K562 (cell line): ENCODE data around the gene TTBK1.

Experiments used
- ARID1B ChIP-seq: fragments of 450-650 bp; IDR thresholded peaks from 2 replicates; pipeline ENCODE4 v1.6.1; 2016; ENCODE audit warnings: antibody characterized with exemption, mild to moderate bottlenecking, inconsistent platforms
- ELF2 ChIP-seq: fragments of 250-450 bp; sonication (Bioruptor Pico); IDR thresholded peaks from 2 replicates; pipeline ENCODE4 v1.5.0; 2021; ENCODE audit warnings: mild to moderate bottlenecking
- FOS ChIP-seq: IDR thresholded peaks from 3 replicates; pipeline ENCODE4 v1.6.1; 2011; ENCODE audit not compliant: insufficient read length; ENCODE audit errors: extremely low read depth
- JUND ChIP-seq, 2 experiments: IDR thresholded peaks; 2 replicates in 1 of 2; 3 replicates in 1 of 2; pipeline ENCODE4 v1.6.1; 2011; ENCODE audit warnings: borderline replicate concordance in 2 of 2, low read depth in 2 of 2, low read length in 2 of 2, improper control_type of control experiment in 1 of 2, missing biosample characterization in 1 of 2, missing genetic modification characterization in 1 of 2, missing genetic modification reagents in 1 of 2
- KAT2B ChIP-seq: IDR thresholded peaks from one replicate; pipeline ENCODE4 v1.6.1; 2012; ENCODE audit warnings: low read depth, mild to moderate bottlenecking, control low read depth, inconsistent platforms, low read length, moderate library complexity
- TCF7 ChIP-seq: sonication (generic); IDR thresholded peaks from 2 replicates; pipeline ENCODE4 v1.6.1; 2016; ENCODE audit warnings: antibody characterized with exemption, borderline replicate concordance

DNA sequence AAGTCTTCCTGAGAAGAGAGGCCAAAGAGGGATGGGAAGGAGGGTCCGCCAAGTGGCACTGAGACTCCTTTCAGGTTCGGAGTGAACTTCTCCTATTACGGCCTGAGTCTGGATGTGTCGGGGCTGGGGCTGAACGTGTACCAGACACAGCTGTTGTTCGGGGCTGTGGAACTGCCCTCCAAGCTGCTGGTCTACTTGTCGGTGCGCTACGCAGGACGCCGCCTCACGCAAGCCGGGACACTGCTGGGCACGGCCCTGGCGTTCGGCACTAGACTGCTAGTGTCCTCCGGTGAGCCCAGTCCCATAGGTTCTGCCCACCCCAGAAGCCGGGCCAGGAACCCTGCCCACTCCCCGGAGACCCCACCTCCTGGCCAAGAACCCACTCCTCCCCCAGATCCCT is 58.8 kb downstream of the TTBK1 start:
- TF ChIP-seq ELF2 (CRISPR knock-in tag): no peak
- TF ChIP-seq JUND (IDR thresholded peaks at IDR 0.05; ENCODE audit: borderline replicate concordance, low read depth, low read length): no peak
- no peak for TF ChIP-seq JUND (tag; IDR thresholded peaks at IDR 0.05; ENCODE audit: borderline replicate concordance, low read depth, low read length)
- TF ChIP-seq TCF7: no peak
- TF ChIP-seq KAT2B: no peak
- TF ChIP-seq FOS: no peak
- no peak for TF ChIP-seq ARID1B
